NCI-H69 (cell line): ENCODE measurements around the gene HERPUD2.
"Not testable (repeated sequence)": the region's sequence is repeated elsewhere in the genome, so short reads cannot be mapped to it uniquely, and the experiment has no call there.

ENCODE experiments used
- DNase-seq: peaks from one replicate; lab custom pipeline; 2025; lab: John Stamatoyannopoulos, UW

HERPUD2 gene

DNA sequence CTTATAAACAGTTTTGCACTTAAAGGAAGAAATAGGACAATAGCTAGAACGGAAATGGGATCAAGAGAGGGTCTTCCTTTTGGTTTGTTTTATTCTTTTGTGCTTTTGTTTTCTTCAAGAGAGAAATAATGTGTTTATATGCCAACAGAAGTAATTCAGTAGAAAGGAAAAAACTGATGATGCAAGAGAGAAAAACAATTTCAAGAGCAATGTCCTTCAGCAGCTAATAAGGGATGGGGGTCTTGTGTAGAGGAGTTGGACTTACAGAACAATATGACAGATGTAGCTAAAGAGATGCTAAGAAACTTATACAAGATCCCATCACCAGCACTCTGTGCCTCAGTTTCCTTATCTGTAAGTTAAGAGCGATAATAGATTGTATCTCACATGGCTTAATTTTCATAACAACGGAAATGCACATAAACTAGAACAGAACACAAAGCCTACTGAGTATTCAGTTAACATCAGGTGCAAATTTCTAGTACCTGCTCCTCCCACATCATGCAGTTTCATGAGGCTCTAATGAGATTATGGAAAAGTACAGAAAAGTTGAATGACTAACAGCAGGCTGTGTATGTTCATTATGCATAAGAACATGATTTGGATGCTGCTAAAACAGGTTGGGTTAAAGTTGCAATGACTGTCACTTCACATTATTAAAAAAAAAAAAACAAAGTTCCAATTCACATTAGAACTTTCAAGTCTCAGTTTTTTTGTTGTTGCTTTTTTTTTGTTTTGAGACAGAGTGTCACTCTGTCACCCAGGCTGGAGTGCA lies 17.2 kb downstream of the HERPUD2 start:
- no peak for DNase-seq

DNA sequence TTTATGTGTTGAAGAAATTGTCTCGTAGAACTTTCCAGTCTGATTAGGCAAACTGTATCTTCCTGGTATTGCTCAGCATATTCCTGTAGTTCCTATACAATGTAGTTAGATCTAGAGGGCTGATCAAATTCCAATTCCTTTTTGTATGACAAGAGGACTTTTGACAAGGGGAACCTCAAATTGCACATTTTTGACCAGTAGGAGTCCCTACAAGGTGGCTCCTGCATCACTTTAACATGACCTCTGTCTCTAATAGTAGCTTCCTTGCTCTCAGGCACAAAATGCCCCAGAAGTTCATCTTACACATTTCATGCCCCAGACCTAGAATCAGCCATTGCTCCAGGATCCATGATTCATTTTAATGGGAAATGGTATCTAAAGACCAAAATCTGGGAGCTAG lies 18.7 kb downstream of the HERPUD2 start:
- DNase-seq: peak; percentile 8

DNA sequence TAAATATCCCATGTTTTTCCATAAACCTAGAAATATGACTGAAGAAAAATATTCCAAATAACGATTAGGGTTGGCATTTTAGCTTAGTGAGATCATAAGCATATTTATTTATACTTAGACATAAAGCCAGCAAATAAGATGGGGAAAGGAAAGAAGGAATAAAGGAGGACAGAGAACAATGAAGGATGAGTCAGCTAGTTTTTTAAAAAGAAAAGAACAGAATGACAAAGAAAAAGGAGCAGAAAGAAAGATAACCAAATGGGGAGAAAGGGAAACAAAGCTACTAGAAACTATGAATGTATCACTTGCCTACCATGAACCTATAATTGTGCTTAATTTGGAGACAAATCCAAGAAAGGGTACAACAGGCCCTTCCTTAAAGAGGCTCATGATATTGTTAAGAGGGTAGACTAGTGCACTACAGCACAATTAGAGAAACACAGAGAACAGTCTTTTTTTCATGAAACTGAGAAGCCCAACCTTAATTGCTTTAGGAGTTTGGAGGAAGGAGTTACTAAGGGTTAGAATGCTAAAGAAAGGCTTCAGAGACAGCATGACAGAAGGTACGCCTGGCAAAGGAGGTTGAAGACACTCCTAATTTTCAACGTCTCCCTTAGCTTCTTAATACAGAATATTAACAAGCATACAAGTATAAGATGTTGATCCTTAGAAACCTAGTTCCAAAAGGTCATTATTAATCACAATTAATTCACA lies 23.9 kb downstream of the HERPUD2 start:
- DNase-seq: no peak

DNA sequence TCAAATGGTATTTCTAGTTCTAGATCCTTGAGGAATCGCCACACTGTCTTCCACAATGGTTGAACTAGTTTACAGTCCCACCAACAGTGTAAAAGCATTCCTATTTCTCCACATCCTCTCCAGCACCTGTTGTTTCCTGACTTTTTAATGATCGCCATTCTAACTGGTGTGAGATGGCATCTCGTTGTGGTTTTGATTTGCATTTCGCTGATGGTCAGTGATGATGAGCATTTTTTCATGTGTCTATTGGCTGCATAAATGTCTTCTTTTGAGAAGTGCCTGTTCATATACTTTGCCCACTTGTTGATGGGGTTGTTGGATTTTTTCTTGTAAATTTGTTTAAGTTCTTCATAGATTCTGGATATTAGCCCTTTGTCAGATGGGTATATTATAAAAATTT lies 34.5 kb downstream of the HERPUD2 start:
- DNase-seq: not testable (repeated sequence)

DNA sequence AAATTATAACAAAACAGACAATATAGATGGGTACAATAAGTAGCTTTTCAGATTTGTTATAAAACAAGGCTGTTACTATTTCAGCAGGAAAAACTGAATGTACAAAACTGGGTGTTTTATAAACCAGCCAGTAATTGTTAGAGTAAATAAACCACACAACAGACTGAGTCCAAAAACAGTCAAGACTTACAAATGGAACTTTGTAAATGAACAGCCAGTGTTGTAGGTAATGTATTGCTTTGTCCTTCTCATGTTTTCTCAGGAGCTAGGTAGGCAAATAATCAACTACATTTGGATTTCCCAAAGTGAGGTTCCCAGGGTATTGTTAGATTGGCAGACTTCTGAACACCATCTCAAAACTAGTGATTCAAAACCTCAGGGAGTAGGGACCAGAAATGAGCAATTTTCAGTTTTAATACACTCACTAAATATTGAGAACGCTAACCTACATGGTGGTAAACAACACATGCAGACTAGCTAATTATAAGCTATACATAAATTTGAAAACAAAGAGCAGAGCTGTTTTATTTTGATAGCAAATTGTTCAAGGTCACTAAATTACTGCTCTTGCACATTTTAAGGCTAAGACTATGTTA lies 36.2 kb downstream of the HERPUD2 start:
- peak; percentile 9 for DNase-seq

DNA sequence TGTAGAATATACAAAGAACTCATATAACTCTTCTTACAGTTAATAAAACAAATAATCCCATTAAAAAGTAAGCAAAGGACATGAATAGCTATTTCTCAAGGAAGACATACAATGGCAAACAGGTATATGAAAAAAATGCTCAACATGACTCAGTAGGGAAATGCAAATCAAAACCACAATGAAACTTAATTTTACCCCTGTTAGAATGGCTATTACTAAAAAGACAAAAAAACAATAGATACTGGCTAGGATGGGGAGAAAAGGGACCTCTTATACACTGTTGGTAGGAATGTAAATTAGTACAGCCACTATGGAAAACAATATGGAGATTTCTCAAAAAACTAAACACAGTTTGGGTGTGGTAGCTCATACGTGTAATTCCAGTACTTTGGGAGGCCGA lies 37.8 kb downstream of the HERPUD2 start:
- no peak for DNase-seq

DNA sequence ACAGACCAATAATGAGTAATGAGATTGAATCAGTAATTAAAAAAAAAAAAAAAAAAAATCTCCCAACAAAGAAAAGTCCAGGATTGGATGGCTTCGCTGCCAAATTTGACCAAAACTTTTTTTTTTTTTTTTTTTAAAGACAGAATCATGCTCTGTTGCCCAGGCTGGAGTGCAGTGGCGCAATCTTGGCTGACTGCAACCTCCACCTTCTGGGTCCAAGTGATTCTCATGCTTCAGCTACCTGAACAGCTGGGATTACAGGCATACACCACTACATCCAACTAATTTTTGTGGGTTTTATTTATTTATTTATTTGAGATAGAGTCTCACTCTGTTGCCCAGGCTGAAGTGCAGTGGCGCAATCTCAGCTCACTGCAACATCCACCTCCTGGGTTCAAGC lies 40.4 kb downstream of the HERPUD2 start:
- DNase-seq: not testable (repeated sequence)

DNA sequence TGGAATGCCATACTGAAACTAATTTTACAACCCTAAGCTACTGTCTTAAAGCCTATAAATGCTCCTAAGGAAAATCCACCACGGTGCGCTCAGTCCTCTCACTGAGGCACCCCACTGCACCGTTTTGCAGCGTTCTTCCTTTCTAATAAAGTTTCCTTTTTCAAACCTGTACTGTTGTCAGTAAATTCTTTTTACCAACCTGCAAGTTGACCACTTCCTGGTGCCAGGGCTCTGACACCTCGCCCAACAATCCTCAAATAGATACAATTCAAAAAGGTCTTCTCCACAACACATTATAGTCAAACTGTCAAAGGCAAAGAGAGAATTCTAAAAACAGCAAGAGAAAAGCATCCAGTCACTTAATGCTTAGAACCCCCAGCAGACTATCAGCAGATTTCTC lies 42.8 kb downstream of the HERPUD2 start:
- DNase-seq: no peak

DNA sequence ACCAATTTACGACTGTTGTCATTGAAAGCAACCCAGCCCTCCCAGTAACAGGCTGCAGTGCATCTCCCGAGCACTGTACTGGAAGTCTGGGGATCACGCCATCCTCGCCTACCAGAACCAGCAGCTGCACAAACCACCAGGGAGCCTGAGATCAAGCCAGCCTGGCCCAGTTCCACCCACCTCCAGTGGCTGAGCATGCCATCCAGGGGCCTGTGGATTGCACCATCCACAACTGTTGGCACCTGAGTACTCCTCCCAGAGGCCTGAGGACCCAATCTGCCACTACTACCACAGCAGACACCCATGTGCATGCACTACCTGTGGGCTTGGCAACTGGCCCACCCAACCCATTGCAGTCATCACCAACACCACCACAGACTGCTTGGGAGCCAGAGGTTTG lies 44.2 kb downstream of the HERPUD2 start:
- no peak for DNase-seq

DNA sequence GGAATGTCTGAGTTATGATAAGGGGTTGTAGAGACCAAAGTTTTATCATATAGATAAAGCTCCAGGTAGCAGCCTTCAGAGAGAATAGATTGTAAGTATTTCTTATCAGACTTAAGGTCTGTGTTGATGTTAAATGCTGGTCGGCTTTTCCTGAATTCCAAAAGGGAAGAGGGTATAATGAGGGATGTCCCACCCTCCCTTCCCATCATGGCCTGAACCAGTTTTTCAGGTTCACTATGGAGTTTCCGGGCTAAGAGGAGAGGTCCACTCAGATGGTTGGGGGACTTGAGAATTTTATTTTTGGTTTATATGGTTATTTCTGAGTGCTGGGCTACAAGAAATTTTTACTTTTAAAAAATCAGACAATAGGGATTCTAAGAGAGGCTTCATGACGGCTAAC lies 45.2 kb downstream of the HERPUD2 start:
- no peak for DNase-seq

DNA sequence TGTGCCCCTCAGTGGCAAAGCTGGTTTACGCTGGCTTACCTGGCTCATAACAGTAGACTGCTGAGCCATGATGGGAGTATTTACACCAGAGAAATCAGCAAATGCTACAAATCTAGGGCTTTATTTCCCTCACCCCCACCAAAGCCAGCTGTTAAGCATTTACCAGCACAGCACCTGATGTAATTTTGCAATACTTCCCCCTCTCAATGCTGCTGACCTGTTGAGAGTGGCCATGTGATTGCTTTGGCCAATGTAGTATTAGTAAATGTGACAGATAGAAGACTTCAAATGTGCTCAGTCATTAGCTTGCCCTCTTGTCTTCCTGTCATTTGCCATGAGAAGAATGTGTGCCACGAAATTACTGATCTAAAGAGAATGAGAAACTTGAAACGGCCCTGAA lies 46.6 kb downstream of the HERPUD2 start:
- peak; percentile 14 for DNase-seq

DNA sequence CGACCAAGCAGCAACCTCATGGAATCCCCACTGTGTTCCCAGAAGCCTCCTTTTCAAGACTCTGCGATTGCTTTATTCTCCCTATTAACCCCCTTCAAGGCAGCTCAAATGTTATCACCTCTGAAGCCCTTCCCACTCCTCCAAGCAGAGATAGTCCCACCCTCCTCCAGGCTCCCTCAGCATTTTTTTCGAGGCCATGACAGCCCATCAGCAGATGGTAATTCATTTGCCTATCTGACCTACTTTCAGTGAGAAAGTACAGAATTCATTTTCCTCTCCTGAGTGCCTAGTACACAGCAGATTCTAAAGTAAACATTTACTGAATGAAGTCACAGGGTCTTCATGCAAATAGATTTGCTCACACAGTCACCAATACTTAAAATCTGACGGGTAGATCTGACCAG lies 47.8 kb downstream of the HERPUD2 start:
- DNase-seq: peak; percentile 78

DNA sequence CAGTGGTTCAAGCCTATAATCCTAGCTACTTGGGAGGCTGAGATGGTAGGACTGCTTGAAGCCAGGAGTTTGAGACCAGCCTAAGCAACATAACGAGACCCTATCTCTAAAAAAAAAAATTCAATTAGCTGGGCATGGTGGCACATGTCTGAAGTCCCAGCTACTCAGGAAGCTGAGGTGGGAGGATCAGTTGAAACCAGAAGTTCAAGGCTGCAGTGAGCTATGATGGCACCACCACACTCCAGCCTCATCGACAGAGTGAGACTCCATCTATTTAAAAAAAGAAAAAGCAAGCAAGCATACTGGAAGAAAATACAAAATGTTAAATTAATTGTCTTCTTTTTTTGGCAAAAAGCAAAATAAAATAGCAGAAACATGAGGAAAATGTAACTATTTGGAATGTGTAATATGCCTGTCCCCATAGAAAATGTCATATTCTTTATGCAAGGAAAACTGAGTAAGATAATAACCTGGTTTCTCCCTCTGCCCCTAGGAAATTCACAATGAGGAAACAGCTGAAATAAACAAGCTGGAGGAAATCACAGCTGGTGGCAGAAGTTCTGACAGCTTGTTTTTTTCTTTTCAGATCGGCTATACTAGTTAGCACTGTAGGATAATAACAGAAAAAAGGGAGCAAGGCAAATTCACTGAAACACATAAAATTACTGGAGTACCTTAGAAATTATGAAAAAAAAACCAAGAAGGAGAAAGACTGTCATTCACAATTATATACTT lies 48.5 kb downstream of the HERPUD2 start:
- DNase-seq: peak; percentile 50

DNA sequence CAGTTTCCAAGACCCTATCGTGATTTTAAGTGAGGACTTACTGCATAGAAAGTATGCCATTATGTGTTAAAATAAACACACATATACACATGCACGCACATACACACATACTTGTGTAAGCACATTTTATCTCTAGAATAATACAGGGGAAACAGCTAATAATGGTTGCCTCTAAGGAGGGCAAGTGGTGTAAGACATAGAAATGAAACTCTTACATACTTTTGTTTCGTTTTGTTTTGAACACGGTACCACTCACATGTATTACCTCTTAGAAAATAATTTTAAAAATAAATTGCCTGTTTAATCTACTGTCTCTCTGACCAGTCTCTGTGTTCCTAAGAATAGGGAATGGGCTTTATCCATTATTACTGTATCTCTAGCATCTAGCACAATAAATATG lies 49.2 kb downstream of the HERPUD2 start:
- no peak for DNase-seq

DNA sequence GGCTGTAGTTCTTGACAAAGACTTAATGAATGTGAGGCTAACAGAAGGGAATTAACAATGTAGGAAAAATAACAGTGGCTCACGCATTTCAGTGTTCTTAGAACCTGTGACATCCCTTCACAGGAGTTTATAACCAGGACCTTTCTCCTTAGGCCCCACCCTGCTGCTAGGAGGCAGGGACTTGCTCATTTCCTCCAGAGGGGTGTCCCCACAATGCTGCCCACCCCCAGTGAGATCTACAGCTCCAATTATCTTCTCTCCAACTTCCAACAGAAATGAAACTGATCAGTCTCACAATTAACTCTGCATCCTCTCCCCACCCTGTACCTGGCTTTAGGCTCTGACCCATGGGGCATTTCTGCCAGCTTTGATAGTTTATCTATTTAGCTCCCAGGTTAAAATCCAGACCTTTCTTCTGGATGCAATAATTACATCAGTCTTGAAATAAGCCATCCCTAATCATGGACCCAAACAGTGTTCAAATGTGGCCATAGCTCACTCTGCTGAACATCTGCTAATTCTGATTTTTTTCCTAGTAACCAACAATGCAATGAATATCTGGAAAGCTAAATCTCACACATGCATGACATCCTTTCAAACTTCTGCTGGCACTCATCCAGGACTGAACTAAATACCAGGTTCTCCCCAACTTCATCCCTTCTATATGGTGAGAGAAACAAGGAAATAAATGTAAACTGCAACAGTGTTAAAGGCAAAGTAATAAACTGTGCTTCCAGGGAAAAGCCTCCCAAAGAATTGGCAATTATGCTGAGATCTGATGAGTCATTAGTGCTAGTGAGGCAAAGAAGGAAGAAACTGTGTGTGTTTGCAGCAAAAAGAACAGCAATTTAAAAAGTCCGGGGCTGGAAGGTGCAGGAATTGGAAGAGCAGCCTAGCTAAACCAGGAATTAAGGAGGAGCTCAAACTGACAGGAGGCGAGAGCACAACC lies 64.6 kb downstream of the HERPUD2 start:
- DNase-seq: peak; percentile 36

DNA sequence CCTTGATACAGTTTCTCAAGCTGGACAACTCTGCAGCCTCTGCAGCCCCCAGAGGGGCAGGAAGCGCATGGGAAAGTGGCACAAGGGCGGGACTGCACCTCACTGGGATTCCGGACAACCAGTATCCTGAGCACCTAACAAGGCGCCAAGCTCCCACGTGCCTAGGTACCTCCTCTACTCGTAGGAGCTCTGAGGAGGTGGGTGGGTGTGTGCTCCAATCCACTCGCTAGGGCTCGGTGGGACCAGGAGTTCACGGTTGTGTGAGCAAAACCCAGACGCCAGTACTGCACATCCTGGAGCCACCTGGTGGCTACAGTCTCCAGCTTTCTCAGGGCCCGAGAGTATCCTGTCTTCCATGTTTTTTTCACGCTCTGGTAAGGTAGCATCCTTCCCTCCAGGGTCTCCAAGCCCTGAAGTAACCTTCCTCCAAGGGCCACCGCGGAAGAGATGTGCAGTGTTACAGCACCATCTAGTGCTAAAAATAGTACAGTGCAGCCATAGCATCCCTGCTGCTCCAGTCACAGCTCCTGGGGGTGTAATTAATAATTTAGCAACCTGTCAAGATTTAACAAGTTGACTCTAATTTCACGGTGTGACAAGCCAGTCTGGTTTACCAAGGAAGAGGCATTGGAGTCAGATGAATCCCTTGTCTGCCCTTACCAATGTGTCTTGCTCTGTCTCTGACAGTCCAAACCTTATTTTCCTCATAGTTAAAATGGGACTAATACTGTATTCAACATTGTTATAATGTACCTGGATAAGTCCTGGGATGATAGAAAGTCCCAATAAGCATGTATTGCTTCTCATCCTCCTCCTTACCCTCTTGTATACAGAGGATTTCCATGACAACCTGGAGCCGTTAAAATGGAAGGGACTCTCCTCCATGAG lies 70.4 kb downstream of the HERPUD2 start:
- DNase-seq: peak; percentile 87

DNA sequence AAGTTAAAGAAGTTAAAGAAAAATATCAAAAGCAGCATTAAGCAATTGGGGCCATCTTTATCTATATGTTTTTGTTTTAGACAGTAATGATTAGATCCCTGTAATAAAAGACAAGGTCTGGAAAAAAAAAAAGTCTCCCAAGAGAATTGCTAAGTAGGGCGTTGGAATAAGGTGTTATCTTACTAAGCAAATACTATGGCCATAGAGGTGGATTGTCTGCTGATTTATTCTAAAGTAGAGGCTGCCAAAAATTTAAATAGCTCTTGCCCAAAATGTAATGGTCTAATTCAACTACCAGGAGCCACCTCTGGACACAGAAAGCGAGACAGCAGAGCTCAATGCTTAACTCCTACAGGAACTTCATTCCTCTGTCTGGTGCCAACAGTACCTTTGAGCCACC lies 71.6 kb downstream of the HERPUD2 start:
- DNase-seq: peak; percentile 92

DNA sequence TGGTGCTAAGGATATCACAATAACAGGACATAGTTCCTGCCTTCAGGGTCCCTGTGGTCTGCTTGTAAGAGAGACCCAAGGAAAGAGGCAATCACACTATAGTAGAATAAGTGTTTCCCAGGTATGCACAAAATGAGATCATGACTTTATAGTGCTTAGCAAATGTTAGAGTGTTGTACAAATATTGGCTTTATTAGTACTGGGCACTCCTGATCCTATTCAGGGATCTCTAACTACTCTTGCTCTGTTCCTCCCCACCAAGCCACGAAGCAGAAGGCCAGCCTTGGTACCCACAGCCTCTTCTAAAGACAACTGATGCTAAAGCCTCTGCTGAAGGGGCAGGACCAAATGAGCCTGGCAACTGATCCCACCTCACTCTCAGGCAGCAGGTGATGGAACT lies 75.1 kb downstream of the HERPUD2 start:
- DNase-seq: no peak

DNA sequence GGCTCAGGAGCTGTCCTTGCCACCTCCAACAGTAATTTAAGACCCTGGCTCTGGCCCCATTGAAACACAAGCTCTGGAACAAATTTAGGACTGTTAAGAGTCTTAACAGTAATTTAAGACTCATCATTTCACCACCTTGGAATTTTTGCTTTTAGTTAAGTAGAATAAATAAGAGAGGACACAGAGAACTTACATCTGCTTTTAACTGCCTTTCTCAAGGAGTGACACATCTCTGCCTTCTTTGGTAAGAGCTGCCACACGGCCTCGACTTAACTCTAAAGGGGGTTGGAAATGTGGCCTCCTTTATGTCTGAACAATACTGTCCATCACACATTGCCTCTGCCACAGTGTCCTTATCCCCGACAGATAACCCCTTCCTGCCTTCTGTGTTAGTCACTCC lies 77.9 kb downstream of the HERPUD2 start:
- no peak for DNase-seq

DNA sequence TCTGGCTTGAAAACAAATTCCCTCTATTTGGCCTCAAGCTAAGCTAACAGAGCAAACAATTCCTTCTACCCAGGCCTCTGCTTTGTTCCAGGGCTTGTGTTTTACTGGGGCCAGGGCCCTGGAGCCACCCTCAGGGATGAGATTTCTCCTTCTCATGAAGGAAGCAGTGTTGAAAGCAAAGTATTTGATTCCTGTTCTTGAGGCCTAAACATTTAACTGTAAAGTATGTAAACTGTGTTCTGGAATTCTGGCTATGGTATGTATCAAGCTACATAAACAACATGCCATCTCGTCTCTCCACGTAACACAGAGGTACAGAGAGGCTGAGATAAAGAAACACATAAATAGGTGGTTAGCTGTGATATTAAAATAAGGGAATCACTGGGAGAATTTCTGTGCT lies 81.8 kb downstream of the HERPUD2 start:
- peak; percentile 58 for DNase-seq
